ENCODE results near the gene EVC. TPM values are rescaled to one million over a fixed set of nuclear protein-coding genes. Genes with fewer than 3 reads are reported as not detected.

The EVC gene
- total RNA-seq, 4 donors from 2014 or later: 12.4 to 29.3 (median 17.6) TPM

DNA sequence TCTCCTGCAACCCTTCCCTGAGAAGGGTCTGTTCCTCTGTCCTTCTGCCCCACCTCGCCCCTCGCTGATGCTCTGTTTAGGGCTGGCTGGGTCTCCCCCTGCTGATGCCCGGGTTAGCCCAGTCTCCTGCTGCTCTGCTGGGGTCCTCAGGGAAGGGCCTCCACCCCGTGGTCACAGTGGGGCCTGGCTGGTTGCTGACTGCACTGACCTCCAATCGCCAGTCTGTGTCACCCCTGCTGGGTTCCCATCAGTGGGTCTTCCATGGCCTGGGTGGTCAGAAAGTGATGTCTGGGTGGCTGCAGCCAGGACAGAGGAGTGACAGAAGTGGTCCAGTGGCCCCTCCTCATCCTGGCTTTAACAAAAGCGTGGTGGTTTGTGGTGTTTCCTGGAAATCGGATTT, 44.7 kb downstream of the EVC start:
- DNase-seq (ENCODE audit: low spot score) (no peak), ATAC-seq (ENCODE audit: low FRiP score) (no peak)
- TF ChIP-seq, protein P1, sequence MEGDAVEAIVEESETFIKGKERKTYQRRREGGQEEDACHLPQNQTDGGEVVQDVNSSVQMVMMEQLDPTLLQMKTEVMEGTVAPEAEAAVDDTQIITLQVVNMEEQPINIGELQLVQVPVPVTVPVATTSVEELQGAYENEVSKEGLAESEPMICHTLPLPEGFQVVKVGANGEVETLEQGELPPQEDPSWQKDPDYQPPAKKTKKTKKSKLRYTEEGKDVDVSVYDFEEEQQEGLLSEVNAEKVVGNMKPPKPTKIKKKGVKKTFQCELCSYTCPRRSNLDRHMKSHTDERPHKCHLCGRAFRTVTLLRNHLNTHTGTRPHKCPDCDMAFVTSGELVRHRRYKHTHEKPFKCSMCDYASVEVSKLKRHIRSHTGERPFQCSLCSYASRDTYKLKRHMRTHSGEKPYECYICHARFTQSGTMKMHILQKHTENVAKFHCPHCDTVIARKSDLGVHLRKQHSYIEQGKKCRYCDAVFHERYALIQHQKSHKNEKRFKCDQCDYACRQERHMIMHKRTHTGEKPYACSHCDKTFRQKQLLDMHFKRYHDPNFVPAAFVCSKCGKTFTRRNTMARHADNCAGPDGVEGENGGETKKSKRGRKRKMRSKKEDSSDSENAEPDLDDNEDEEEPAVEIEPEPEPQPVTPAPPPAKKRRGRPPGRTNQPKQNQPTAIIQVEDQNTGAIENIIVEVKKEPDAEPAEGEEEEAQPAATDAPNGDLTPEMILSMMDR (IDR thresholded peaks at IDR 0.05): no peak

DNA sequence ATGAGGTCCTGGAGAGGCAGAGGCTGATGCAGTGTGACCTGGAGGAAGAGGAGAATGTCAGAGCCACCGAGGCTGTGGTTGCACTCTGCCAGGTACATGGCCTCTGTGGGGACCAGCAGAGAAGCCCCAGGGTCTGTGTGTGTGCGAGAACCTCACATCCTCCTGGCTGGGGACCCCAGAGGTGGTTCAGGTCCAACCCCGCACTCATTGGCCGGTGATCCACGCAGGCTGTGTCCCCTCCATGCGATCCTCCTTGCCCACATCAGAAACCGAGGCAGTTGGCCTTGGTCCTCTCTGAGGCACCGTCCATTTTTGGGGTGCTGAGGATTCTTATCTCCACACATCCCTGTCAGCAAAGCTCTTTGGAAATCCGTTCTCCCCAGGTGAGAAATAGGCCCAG, 45.3 kb downstream of the EVC start:
- DNase-seq (ENCODE audit: low spot score): no peak

DNA sequence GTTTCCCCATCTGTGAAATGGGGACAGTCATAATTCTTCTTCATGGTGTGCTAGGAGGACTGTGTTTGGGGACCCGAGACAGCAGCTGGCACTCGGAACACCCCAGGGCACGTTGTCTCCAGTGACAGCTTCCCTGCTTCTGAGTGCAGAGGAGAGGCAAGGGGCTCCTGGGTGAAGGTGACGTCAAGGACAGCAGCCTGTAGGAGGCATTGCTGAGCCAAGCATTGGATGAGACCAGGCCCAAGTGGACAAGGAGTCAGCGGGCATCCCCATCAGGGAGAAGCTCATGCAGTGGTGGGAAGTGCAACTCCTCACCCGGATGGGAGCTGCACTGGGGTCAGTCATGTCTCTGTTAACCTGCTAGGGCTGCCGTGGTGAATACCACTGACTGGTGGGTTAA, 46.1 kb downstream of the EVC start:
- no peak for ATAC-seq (ENCODE audit: low FRiP score)
- TF ChIP-seq, protein P1 (IDR thresholded peaks at IDR 0.05): no peak
- DNase-seq (ENCODE audit: low spot score): no peak

More for the DNA sequence above, 45.3 kb downstream of the EVC start:
- TF ChIP-seq, protein P1 (IDR thresholded peaks at IDR 0.05): no peak
- ATAC-seq (ENCODE audit: low FRiP score): no peak

DNA sequence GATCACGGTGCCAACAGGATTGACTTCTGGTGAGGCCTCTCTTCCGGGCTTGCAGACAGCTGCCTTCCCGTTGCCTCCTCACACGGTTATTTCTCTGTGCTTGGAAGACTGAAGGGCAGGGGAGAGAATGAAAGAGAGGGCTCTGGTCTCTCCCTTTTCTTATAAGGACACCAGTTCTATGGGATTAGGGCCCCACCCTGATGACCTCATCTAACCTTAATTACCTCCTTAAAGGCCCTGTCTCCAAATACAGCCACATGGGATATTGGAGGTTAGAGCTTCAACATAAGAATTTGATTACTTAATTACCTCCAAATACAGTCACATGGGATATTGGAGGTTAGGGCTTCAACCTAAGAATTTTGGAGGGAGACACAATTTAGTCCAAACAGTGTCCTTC, 46.5 kb downstream of the EVC start:
- no peak for ATAC-seq (ENCODE audit: low FRiP score)
- TF ChIP-seq, protein P1 (IDR thresholded peaks at IDR 0.05): no peak
- DNase-seq (ENCODE audit: low spot score): no peak

DNA sequence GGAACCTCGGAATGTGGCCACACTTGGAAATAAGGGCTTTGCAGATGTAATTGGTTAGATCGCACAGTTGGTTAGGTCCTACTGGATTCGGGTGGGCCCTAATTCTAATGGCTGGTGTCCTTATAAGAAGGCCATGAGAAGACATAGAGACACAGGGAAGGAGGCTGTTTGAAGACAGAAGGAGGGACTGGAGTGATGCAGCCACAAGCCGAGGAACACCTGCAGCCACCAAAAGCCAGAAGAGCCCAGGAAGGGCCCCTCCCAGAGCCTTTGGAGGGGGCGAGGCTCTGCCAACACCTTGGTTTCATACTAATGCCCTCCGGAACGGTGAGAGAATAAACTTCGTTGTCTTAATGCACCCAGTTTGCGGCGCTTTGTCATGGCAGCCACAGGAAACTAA, 47.0 kb downstream of the EVC start:
- TF ChIP-seq, protein P1 (IDR thresholded peaks at IDR 0.05): no peak
- no peak for DNase-seq (ENCODE audit: low spot score)
- no peak for ATAC-seq (ENCODE audit: low FRiP score)

DNA sequence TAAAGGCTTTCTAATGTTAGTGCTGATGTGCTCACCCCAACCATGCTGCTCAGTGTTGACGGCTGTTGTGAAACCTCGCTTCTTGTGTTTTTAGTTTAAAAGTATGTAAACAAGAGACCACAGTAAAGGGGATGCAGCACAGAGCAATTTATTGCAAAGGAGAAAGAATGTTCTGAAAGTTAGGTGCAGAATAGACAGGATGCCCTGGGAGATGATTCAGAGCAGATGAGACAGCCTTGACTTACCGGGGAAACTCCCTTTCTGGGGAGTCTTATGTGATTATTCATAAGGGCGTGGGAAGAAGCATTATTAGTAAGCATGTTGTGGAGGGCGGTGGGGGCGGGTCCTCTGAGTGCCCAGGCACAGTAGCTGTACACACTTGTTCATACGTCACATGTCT, 47.7 kb downstream of the EVC start:
- TF ChIP-seq, protein P1 (IDR thresholded peaks at IDR 0.05): no peak
- ATAC-seq (ENCODE audit: low FRiP score): peak; percentile 92
- no peak for DNase-seq (ENCODE audit: low spot score)

DNA sequence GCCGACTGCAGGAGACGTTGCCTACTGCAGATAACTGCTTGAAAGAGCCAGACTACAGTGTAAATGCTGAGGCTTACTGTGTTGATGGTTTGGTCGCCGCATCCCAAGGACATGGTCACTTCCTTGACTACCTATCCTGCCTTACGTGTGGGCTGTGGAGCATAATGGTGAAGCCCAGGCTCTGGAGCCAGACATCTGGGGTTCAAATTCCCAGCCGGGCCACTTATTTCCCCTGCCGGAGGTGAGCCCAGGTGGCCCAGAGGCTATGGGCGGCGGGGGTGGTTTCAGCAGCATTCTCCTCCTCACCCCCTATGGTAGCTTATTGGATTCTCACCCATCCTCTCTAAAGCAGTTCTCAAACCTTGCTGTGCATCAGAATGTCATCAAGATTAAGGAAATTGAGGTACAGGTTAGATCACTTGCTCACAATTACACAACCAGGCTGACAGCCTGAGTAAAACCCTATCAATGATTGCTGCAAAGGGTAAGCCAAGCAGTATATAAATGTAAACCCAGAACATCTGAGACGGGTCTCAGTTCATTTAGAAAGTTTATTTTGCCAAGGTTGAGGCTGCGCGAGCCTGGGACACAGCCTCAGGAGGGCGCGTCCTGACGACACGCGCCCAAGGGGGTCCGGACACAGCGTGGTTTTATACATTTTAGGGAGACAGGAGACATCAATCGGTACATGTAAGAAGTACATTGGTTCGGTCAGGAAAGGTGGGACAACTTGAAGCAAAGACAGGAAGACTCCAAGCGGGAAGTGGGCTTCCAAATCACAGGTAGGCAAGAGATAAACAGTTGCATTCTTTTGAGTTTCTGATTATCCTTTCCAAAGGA, 48.5 kb downstream of the EVC start:
- no peak for ATAC-seq (ENCODE audit: low FRiP score)
- no peak for DNase-seq (ENCODE audit: low spot score)
- TF ChIP-seq, protein P1 (IDR thresholded peaks at IDR 0.05): no peak

Measured in omental fat pad (tissue), 4 donors.